ENCODE measurements around the gene CRYBG1.

CRYBG1 gene

DNA sequence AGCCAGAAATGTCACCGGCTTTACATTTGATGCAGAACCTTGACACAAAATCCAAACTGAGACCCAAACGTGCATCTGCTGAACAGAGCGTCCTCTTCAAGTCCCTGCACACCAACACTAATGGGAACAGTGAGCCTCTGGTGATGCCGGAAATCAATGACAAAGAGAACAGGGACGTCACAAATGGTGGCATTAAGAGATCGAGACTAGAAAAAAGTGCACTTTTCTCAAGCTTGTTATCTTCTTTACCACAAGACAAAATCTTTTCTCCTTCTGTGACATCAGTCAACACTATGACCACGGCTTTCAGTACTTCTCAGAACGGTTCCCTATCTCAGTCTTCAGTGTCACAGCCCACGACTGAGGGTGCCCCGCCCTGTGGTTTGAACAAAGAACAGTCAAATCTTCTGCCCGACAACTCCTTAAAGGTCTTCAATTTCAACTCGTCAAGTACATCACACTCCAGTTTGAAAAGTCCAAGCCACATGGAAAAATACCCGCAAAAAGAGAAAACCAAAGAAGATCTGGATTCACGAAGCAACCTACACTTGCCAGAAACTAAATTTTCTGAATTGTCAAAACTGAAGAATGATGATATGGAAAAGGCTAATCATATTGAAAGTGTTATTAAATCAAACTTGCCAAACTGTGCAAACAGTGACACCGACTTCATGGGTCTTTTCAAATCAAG is 160.3 kb downstream of the CRYBG1 start:
- no peak for TF ChIP-seq FOXM1 (IDR thresholded peaks at IDR 0.05; ENCODE audit: borderline replicate concordance, low read depth)
- TF ChIP-seq, protein P1, sequence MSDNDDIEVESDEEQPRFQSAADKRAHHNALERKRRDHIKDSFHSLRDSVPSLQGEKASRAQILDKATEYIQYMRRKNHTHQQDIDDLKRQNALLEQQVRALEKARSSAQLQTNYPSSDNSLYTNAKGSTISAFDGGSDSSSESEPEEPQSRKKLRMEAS (IDR thresholded peaks at IDR 0.05) = no peak
- TF ChIP-seq EP300 (IDR thresholded peaks at IDR 0.05; ENCODE audit: borderline replicate concordance) = no peak

- TF ChIP-seq TAF1 (IDR thresholded peaks at IDR 0.05; ENCODE audit: low read depth) = no peak
- TF ChIP-seq, protein P2, sequence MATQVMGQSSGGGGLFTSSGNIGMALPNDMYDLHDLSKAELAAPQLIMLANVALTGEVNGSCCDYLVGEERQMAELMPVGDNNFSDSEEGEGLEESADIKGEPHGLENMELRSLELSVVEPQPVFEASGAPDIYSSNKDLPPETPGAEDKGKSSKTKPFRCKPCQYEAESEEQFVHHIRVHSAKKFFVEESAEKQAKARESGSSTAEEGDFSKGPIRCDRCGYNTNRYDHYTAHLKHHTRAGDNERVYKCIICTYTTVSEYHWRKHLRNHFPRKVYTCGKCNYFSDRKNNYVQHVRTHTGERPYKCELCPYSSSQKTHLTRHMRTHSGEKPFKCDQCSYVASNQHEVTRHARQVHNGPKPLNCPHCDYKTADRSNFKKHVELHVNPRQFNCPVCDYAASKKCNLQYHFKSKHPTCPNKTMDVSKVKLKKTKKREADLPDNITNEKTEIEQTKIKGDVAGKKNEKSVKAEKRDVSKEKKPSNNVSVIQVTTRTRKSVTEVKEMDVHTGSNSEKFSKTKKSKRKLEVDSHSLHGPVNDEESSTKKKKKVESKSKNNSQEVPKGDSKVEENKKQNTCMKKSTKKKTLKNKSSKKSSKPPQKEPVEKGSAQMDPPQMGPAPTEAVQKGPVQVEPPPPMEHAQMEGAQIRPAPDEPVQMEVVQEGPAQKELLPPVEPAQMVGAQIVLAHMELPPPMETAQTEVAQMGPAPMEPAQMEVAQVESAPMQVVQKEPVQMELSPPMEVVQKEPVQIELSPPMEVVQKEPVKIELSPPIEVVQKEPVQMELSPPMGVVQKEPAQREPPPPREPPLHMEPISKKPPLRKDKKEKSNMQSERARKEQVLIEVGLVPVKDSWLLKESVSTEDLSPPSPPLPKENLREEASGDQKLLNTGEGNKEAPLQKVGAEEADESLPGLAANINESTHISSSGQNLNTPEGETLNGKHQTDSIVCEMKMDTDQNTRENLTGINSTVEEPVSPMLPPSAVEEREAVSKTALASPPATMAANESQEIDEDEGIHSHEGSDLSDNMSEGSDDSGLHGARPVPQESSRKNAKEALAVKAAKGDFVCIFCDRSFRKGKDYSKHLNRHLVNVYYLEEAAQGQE (IDR thresholded peaks at IDR 0.05; ENCODE audit: low read depth) = no peak
- TF ChIP-seq TEAD4 (IDR thresholded peaks at IDR 0.05) = no peak
- TF ChIP-seq CEBPB (IDR thresholded peaks at IDR 0.05) = no peak
- no peak for TF ChIP-seq CREB1 (IDR thresholded peaks at IDR 0.05; ENCODE audit: low read depth)
- TF ChIP-seq ZBTB7A (IDR thresholded peaks at IDR 0.05; ENCODE audit: low read depth) = no peak
- TF ChIP-seq NFIC (IDR thresholded peaks at IDR 0.05) = no peak
- TF ChIP-seq, protein P3, sequence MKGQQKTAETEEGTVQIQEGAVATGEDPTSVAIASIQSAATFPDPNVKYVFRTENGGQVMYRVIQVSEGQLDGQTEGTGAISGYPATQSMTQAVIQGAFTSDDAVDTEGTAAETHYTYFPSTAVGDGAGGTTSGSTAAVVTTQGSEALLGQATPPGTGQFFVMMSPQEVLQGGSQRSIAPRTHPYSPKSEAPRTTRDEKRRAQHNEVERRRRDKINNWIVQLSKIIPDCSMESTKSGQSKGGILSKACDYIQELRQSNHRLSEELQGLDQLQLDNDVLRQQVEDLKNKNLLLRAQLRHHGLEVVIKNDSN (IDR thresholded peaks at IDR 0.05) = no peak
- no peak for TF ChIP-seq RAD21 (IDR thresholded peaks at IDR 0.05; ENCODE audit: low read depth)
These were observed 162.2 kb downstream of the CRYBG1 start for GRCh38 chr6:106522562-106523250.

GRCh38 chr6:106525107-106525881 is 164.8 kb downstream of the CRYBG1 start:
- no peak for TF ChIP-seq EP300 (IDR thresholded peaks at IDR 0.05; ENCODE audit: borderline replicate concordance)
- TF ChIP-seq TEAD4 (IDR thresholded peaks at IDR 0.05) = no peak
- TF ChIP-seq, protein P3 (IDR thresholded peaks at IDR 0.05) = no peak
- no peak for TF ChIP-seq YY1 (IDR thresholded peaks at IDR 0.05; ENCODE audit: low read depth)
- TF ChIP-seq CEBPB (IDR thresholded peaks at IDR 0.05) = no peak
- TF ChIP-seq CREB1 (IDR thresholded peaks at IDR 0.05; ENCODE audit: low read depth) = no peak
- TF ChIP-seq TAF1 (IDR thresholded peaks at IDR 0.05; ENCODE audit: low read depth) = no peak

GRCh38 chr6:106525882-106526275 is 165.4 kb downstream of the CRYBG1 start:
- TF ChIP-seq NFIC (IDR thresholded peaks at IDR 0.05) (no peak), CREB1 (IDR thresholded peaks at IDR 0.05; ENCODE audit: low read depth) (no peak), TAF1 (IDR thresholded peaks at IDR 0.05; ENCODE audit: low read depth) (no peak), FOXM1 (IDR thresholded peaks at IDR 0.05; ENCODE audit: borderline replicate concordance, low read depth) (no peak), YY1 (IDR thresholded peaks at IDR 0.05; ENCODE audit: low read depth) (no peak), ZBTB7A (IDR thresholded peaks at IDR 0.05; ENCODE audit: low read depth) (no peak), TEAD4 (IDR thresholded peaks at IDR 0.05) (no peak)

DNA sequence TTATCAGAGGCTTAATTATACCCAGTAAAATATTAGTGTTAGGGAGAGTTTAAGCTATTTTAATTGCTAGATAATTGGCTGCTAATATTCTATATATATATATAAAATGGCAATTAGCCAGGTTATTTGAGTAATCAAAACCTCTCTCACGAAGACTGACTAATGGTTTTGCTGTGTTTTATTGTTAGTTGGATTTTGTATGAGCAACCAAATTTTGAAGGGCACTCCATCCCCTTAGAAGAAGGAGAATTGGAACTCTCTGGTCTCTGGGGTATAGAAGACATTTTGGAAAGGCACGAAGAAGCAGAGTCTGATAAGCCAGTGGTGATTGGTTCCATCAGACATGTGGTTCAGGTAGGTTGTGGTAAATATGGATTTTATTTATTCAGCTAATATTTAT is 166.6 kb downstream of the CRYBG1 start:
- TF ChIP-seq TEAD4 (IDR thresholded peaks at IDR 0.05) = no peak
- TF ChIP-seq YY1 (IDR thresholded peaks at IDR 0.05; ENCODE audit: low read depth) = no peak
- TF ChIP-seq, protein P2 (IDR thresholded peaks at IDR 0.05; ENCODE audit: low read depth) = no peak
- TF ChIP-seq CEBPB (IDR thresholded peaks at IDR 0.05) = no peak
- no peak for TF ChIP-seq EGR1 (IDR thresholded peaks at IDR 0.05)
- no peak for TF ChIP-seq NFIC (IDR thresholded peaks at IDR 0.05)
- TF ChIP-seq FOXM1 (IDR thresholded peaks at IDR 0.05; ENCODE audit: borderline replicate concordance, low read depth) = no peak
- TF ChIP-seq RAD21 (IDR thresholded peaks at IDR 0.05; ENCODE audit: low read depth) = no peak
- no peak for TF ChIP-seq EP300 (IDR thresholded peaks at IDR 0.05; ENCODE audit: borderline replicate concordance)
- TF ChIP-seq, protein P3 (IDR thresholded peaks at IDR 0.05) = no peak
- TF ChIP-seq CREB1 (IDR thresholded peaks at IDR 0.05; ENCODE audit: low read depth) = no peak
- TF ChIP-seq, protein P1 (IDR thresholded peaks at IDR 0.05) = no peak
- TF ChIP-seq TAF1 (IDR thresholded peaks at IDR 0.05; ENCODE audit: low read depth) = no peak
- TF ChIP-seq TCF12 (IDR thresholded peaks at IDR 0.05; ENCODE audit: low read depth) = no peak
- no peak for TF ChIP-seq ZBTB7A (IDR thresholded peaks at IDR 0.05; ENCODE audit: low read depth)

All from Ishikawa (cell line).